GM19324 (cell line): ENCODE results near the gene LIG1.
A peak's percentile ranks its signal among the peaks of the same experiment; 100 is the strongest.

ENCODE experiments used
- ATAC-seq: cut with Tn5 transposase; IDR thresholded peaks from one replicate; pipeline ENCODE4 v1.9.1; 2021; ENCODE audit warnings: mild to moderate bottlenecking, moderate library complexity; ENCODE audit not compliant: unreplicated experiment, low FRiP score

The LIG1 gene

DNA sequence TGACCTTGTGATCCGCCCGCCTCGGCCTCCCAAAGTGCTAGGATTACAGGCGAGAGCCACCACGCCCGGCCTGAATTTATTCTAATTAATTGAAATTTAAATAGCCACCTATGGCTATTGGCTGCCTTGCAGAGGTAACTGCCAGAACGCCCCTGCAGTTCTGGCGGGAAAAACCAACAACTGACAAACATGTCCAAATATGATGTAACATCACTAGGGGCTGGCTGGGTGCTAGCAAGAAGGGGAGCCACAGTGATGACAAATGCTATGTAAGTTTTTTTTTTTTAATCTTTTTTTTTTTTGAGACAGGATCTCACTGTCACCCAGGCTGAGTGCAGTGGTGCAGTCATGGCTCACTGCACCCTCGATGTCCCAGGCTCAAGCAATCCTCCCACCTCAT, 13.2 kb upstream of the LIG1 start:
- ATAC-seq = no peak

DNA sequence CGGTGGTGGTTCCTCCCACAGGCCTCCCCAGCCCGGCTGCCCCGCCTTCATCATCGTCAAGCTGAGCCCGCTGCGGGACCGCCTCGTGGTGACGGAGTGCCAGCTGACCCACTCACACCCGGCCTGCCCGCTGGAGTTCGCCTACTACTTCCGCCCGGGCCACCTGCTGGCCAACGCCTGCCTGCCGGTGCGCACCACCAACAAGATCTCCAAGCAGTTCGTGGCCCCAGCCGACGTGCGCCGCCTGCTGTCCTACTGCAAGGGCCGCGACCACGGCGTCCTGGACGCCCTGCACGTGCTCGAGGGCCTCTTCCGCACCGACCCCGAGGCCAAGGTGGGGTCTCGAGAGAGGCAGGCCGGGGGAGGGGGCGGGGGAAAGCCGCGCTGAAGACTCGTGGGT, 12.3 kb upstream of the LIG1 start:
- no peak for ATAC-seq

DNA sequence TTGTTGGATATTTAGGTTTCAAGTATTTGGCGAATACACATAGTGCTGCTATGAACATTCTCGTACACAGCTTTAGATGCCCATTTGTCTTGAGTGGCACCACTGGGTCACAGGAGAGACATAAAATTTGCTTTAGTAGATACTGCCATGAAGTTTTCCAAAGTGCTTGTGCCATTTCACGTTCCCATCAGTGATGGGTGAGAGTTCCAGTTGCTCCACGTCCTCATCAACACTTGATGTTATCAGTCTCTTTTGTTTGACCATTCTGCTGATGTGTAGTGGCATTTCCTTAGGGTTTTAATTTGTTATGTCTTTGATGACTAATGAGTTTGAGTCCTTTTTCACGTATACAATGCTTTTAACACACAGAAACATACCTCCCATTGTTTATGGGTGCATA, 11.4 kb upstream of the LIG1 start:
- no peak for ATAC-seq

DNA sequence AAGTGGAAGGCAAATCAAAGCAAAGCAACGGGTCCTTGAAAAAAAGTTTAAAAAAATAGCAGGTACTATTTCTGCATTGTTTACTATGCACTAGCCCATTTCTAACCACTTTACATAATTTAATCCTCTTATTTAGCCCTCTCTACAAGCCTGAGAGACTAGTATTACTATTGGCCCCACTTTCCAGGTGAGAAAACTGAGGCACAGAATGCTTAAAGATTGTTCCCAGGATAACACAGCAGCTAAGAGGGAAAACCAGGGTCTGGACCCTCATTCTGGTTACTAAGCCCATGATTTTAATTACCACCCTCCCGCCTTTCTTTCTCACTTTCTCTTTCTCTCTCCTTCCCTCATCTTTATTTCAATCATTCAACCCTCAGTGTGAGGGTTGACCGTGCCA, 6.1 kb upstream of the LIG1 start:
- no peak for ATAC-seq

DNA sequence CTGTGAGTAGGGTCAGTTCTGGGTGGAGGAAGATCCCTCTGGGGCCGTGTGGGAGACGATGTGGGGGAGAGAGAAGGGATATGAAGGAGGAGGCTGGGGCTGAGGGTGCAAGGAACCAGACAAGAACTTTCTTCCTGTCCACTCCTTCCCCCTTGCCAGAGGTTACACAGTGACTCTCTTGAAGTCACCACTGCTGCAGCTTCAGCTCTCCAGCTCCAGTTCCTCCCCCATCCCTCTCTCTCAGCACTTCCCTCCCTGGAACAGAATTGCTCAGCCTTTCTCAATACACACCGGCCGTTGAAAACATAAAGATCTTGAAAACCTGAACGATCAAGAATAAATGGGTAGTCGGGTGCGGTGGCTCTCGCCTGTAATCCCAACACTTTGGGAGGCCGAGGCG, 5.4 kb upstream of the LIG1 start:
- ATAC-seq = no peak

DNA sequence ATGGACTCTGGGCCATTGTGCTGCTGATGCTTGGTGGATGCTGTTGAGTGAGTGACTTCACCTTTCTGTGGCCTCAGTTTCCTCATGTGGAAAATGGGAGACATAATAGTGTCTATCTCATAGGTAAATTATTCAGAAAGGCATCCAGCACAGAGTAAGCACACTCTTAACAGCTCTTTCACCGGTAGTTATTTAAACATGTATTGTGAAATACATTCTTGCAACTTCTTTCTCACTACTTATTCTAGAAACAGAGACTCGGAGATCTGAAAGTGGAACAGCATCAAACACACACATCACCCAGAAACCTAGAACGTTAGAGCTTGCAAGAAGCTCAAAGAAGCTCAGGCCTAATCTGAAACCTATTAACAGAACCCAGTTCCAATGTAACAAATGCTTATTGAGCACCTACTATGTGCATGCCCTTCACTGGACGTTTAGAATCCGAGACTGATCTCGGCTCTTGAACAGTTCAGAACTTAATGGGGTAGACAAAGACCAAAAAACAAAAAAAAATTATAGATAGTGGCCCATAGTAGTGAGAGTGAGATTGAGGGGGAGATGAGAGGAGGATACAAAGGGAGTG, 4.4 kb upstream of the LIG1 start:
- no peak for ATAC-seq

DNA sequence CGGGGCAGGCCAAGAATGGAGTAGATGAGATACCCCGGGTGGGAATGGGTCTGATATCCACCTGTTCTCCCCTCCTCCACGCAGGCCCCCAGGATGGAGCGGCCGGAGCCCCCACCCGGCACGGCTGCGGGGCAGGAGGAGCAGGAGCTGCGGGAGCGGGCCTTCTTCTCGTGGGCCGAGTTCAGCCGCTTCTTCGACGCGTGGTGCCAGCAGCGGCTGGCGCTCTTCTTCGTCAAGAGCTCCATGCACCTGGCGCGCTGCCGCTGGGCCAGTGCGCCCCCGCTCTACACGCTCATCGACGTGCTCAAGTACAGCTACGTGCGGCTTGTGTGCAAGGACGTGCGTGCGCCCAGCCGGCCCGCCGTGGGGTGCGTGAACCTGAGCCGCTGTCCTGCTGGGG, 1.6 kb upstream of the LIG1 start:
- ATAC-seq = no peak

DNA sequence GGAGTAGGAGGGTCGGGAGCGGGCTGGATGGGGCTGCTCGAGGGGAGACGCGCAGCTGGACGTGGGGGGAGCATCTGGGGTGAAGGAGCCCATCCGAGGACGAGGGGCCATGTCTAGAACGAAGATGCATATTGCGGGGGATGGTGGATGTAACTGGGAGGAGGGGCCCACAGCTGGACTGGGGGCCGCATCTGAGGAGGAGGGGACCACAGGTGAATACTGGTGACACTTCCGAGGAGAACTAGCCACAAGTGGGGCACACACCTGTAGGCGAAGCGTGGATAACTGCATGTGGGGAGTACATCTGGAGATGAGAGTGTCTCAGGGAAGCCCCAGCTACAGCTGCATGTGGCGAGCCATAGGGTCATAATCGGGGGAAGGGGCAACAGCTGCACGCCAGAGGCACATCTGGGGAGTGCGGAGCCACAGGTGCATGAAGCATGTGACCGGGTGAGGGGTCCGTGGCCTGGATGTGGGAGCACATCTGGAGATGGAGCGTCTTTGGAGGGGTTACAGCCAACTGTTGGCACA, 738 bp upstream of the LIG1 start:
- ATAC-seq = no peak

DNA sequence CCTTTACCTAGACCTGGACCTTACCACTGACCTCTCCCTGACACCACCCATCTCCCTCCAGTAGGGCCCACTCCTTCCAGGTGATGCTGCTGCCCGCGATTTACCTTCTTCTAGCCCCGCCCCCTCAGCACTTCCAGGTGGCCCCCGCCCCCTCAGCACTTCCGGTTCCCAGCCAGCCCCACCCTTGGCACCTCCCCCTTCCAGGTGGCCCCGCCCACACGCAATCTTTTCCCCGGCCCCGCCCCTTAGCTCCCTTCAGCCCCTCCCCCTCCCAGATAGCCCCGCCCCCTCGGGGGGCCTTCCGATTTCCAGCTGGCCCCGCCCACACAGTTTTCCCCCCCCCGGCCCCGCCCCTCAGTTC, 586 bp downstream of the LIG1 start:
- ATAC-seq = peak; percentile 10

DNA sequence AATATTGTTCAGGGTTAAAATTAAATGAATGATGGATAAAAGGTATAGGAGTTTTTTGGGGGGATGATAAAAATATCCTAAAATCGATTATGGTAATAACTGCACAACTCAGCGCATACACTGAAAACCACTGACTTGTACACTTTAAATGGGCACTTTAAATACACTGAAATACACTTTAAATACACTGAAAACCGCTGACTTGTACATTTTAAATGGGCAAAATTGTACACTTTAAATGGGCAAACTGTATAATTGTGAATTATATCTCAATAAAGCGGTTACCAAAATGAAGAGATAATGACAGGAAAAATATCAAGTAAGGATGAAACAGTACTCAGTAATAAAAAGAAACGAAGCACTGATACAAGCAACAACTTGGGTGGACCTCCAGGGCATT, 1.5 kb downstream of the LIG1 start:
- ATAC-seq = no peak

DNA sequence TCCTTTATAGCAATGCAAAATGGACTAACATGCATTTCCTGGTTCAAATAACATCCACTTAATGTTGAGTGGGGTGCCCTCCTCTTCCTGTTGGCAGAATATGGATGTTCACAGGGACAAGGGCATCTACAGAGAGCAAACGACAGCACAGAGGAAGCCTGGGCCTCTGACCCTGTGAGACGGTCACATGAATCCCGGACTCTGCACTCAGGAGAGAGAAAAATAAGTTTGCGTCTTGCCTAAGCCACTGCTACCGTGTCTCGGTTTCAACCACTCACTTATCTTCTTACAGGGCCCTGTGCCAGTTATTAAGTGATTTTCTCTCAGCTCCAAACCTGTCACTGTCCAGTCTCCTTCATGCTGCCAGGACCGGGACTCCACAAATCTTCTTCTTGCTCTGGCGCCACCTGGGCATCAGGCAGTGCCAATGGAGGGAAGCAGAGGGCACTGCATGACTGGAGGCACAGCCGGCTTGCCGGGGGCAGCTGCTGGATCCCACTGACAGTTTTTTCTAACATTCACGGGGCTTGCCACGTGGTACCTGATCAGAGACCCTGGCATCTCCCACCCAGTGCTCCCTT, 11.8 kb downstream of the LIG1 start:
- ATAC-seq = no peak

DNA sequence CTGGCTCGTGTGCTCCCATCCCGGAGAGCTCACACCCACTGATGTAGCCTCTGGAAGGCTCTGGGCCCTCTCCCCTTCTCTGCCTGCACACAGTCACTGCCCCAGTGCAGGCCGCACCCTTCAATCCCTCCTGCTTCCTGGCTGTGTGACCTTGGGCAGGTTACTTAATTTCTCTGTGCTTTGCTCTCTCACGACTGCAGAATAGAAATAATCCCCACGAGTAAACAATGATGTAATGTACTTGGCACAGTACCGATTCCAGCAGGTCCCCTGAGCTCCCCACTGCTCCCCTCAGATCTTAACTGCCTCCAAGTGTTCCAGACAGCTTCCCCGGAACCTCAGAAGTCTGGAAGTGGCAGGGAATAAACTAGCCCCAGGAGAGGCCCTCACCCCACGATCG, 16.1 kb downstream of the LIG1 start:
- no peak for ATAC-seq

DNA sequence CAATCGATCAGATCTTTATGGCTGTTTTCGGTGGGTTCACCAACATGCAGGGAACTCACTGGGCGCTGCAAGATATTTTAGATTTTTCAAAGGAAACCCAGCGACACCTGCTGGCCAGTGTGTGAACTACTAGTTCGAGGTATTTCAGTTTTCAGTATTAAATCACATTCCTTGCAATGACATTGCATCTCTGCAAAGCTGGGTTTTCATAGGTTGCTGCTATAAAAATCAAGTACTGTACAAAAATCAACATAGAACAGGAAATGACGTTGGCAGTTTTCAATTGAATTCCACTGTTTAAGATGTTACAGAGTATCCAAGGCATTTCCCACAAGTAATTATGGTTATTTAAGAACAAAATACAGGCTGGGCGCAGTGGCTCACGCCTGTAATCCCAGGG, 17.6 kb downstream of the LIG1 start:
- no peak for ATAC-seq

DNA sequence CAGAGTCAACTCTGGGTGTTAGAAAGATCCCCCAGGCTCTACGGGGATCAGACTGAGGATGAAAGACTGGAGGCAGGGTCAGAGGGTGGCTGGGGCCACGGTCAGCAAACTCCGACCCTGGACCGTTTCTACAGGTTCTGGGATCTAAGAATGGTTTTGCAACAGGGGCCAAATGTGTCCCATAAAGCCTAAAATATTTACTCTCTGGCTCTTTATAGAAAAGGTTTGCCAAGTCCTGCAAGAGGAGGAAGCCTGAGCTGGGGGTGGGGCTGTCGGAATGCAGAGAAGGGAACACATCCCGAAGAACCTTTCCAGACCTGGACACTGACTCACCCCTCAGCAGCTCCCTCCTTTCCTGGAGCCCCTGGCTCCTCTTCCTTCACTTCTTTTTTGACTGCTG, 20.7 kb downstream of the LIG1 start:
- no peak for ATAC-seq

DNA sequence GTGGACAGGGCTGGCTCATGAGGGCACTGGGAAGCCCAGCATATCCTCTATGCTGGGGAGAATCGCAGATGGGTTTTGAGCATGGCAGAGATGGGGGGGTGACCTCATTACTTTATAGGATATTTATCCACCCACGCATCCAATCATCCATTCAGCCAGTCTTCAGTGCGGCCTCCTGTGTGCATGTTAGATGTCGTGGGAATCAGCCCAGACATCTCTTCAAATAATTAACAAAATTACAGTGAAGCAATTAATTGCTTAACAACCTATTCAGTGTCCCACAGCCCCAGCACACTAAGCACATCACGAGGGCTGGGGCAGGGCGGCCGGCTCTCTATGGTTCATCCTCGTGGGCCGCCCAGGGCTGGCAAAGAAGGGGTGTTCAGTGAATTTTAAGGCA, 21.6 kb downstream of the LIG1 start:
- ATAC-seq = no peak

DNA sequence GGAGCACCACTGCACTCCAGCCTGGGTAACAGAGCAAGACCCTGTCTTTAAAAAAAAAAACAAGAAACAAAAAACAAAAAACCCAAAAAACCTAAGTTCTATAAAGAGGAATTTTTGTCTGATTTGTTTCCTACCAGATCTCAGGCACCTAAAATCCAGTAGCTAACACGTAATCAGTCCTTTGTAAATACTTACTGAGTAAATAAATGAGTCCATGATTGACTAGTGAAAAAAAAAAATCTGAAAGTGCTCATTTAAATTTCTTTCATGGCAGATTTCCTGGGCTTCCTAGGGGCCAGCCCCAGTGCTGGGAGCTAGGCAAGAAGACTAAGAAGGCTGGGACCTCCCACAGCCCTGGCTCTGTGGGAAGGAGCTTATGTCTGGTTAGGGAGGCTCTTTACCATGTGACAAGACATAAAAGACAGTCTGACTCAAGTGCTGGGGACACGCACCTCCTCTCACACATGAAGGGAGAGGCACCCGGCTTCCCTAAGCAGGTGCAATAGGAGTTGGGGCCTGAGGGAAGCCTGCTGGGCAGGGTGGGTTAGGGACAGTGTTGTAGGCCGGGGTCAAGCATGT, 22.5 kb downstream of the LIG1 start:
- ATAC-seq = no peak

DNA sequence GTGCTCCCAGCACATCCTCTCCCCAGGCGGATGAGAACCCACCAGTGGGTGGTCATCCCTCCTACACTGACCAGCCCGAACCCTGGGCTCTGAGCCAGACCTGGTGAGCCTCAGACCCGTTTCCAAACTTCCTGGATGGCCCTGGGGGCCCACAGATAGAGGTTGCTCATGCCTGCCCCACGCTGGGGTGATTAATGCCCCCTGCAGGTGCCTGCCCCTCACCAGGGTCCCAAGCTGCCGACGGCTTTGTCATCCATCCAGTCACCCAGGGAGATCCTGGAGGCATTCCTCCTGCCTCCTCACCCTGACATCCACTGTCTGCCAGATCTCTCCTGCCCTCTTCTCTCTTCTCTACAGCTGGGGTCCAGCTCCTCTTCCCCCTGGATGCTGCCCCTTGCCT, 31.1 kb downstream of the LIG1 start:
- ATAC-seq = no peak

DNA sequence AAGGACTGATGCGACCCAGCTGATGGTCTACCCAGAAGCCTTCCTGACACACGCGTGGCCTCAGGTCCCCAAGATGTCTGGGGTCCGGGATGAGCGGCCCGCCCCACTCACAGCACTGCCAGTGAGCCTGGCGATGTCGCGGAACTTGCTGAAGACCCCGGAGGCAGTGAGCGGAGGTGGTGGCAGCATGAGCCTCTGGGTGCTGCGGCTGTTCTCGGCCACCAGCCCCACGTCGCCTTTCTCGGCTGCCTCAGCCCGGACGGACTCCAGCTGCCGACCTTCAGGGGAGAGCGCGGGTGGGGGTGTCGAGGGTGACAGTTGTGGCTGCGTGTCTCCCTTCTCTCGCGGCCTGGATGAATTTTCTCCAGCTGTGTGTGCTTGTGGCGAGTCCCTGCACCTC, 32.7 kb downstream of the LIG1 start:
- ATAC-seq = no peak

DNA sequence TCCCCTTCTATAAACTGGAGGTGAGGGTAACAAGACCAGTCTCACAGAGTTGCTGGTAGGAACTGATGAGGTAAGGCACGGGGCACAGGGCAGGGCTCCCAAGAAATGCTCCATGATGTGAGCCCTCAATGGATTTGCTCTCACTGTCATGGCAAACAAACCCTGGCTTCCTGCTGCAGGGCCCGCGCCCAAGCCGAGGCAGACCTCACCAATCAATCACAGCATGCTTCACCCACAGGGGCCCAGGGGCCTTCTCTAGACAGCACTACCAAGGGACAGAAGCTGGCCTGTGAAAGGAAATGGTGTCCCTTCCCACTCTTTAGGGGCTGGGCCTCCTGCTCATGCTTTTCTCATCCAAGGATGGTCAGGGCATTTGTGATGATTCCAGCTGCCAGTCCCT, 33.6 kb downstream of the LIG1 start:
- no peak for ATAC-seq

DNA sequence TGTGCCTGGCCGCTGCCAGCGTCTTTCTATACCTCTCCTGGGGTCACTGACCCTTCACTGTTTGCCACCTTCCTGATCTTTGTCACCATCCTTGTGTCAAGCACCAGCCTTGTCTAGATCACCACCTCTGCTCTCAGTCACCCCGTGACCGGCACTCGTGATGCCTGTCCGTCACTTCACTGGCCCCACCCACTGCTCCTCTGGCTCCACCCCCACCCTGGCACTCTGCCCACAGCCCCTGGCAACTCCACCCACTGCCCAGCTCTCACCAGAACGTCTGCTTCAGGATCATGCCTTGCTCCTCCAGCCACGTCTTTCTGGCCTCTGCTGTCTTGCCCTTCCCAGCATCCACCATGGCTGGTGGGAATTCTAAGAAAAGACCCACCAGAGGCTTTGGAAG, 34.7 kb downstream of the LIG1 start:
- ATAC-seq = no peak

DNA sequence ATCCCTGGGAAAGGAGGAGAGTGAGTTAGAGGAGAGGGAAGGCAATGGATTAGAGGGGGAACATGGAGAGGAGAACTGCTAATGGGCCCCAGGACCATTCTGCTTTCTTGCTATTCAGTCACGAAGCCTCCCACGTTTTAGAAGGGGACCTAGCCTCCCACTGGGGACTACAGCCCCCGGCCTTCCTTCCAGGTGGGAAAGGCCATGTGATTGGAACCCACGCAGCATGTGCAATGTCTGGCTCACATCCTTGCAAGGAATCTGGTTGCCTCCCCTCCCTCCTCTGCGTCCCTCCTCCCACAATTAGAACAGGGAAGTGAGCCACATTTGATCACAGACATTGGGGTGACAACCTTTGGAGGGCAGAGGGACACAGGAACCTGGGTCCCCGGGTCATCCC, 37.0 kb downstream of the LIG1 start:
- ATAC-seq = no peak

DNA sequence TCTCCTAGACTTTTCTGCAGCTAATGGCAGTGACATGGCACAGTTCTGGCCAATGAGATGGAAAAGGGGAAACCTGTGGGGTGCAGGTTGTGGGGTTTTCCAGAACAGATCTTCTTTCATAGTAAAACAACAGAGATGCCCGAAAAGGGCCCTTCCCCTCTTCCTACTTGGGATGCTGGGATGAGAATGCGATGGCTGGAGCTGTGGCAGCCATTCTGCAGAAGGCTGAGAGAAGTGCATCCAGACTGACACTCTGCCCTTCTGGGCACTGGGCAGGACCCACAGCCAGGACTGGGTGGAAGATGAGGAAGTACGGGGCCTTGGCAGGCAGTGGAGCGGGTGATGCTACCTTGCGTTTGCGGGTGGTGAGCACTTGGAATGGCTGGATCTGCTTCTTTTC, 42.6 kb downstream of the LIG1 start:
- no peak for ATAC-seq
